Liver (tissue), 9 donors: ENCODE measurements around the gene GABARAPL2. TPM values are rescaled to one million over a fixed set of nuclear protein-coding genes. Genes with fewer than 3 reads are reported as not detected.

ENCODE experiments used
- DNase-seq: peaks from one replicate; pipeline ENCODE4 v3.0.0-alpha.2; 2017; ENCODE audit warnings: low spot score
- H3K27ac ChIP-seq, 2 donors: one replicate each; pipeline ENCODE4 v1.7.0; 2013; ENCODE audit warnings: inconsistent platforms in 2 of 2, low read length in 2 of 2, control low read depth in 1 of 2, low read depth in 1 of 2, mild to moderate bottlenecking in 1 of 2
- H3K27me3 ChIP-seq, 4 donors: one replicate each; pipeline versions ENCODE4 v1.6.1 to v1.7.0; 2013; ENCODE audit warnings: low read length in 3 of 4, inconsistent platforms in 1 of 4, mild to moderate bottlenecking in 1 of 4, moderate library complexity in 1 of 4; ENCODE audit not compliant: control insufficient read depth in 4 of 4, insufficient read depth in 4 of 4
- H3K36me3 ChIP-seq, 4 donors: one replicate each; pipeline versions ENCODE4 v1.6.1 to v1.7.0; 2013; ENCODE audit warnings: low read length in 3 of 4, mild to moderate bottlenecking in 3 of 4, low read depth in 1 of 4, moderate library complexity in 1 of 4; ENCODE audit not compliant: control insufficient read depth in 4 of 4, insufficient read depth in 3 of 4
- H3K4me1 ChIP-seq, 4 donors: one replicate each; pipeline versions ENCODE4 v1.6.1 to v1.7.0; 2013; ENCODE audit warnings: low read length in 3 of 4, mild to moderate bottlenecking in 3 of 4, moderate library complexity in 1 of 4; ENCODE audit not compliant: control insufficient read depth in 4 of 4, insufficient read depth in 4 of 4
- H3K4me3 ChIP-seq, 3 donors: one replicate each; pipeline versions ENCODE4 v1.6.1 to v1.7.0; 2013; ENCODE audit warnings: low read length in 3 of 3, control low read depth in 1 of 3, low read depth in 1 of 3, mild to moderate bottlenecking in 1 of 3
- H3K9ac ChIP-seq, 2 donors: one replicate each; pipeline ENCODE4 v1.7.0; 2013; ENCODE audit warnings: low read length in 2 of 2, mild to moderate bottlenecking in 2 of 2, moderate library complexity in 2 of 2, control low read depth in 1 of 2, low read depth in 1 of 2
- H3K9me3 ChIP-seq, 4 donors: one replicate each; pipeline versions ENCODE4 v1.6.1 to v1.7.0; 2013; ENCODE audit warnings: low read length in 3 of 4; ENCODE audit not compliant: control insufficient read depth in 4 of 4
- FOXA1 ChIP-seq: IDR thresholded peaks from 2 replicates; pipeline ENCODE4 v1.6.1; 2016; ENCODE audit warnings: antibody characterized with exemption
- FOXA2 ChIP-seq: IDR thresholded peaks from 2 replicates; pipeline ENCODE4 v1.6.1; 2016; ENCODE audit warnings: antibody characterized with exemption
- HNF4A ChIP-seq, 2 donors: conservative IDR thresholded peaks; 2 replicates each; pipeline ENCODE4 v1.6.1; 2016; ENCODE audit warnings: antibody characterized with exemption in 2 of 2, mild to moderate bottlenecking in 2 of 2
- HNF4G ChIP-seq: IDR thresholded peaks from 2 replicates; pipeline ENCODE4 v1.6.1; 2016; ENCODE audit warnings: antibody characterized with exemption
- RAD21 ChIP-seq, 2 donors: IDR thresholded peaks; 2 replicates each; pipeline ENCODE4 v1.6.1; 2016; ENCODE audit warnings: antibody characterized with exemption in 2 of 2, mild to moderate bottlenecking in 2 of 2
- WGBS: extraction: QIAGEN DNeasy Blood & Tissue Kit; methylation state at CpG from one replicate; pipeline ENCODE4 v1.1.7; 2013; 5-methylcytosine and 5-hydroxymethylcytosine counted together
- polyA plus RNA-seq, 2 donors: library from polyadenylated mRNA; stranded (reverse) in 1 of 2; unstranded in 1 of 2; fragments of 200-250 nt in 1 of 2; fragments of >200 nt in 1 of 2; fragmentation: Nextera tagmentation in 1 of 2; extraction: Ambion mirVana in 1 of 2; gene quantifications; one replicate each; pipeline versions ENCODE4 v1.2.1 to v1.2.3, GENCODE V29; 2013 to 2015
- total RNA-seq, 2 donors: library from RNA; depleted of rRNA; stranded (reverse); fragments of >200 nt; gene quantifications; one replicate each; pipeline ENCODE4 v1.2.3, GENCODE V29; 2014
- TF ChIP-seq, protein P1 (sequence below): IDR thresholded peaks from 2 replicates; pipeline ENCODE4 v1.6.1; 2016; ENCODE audit warnings: antibody characterized with exemption
- TF ChIP-seq, protein P2 (sequence below): fragments of 150-350 bp; IDR thresholded peaks from 2 replicates; pipeline ENCODE4 v1.5.1; 2017; ENCODE audit warnings: improper control_type of control experiment, low read depth, low read length; ENCODE audit not compliant: missing input control
- TF ChIP-seq, protein P3 (sequence below): IDR thresholded peaks from 2 replicates; pipeline ENCODE4 v1.6.1; 2016; ENCODE audit warnings: antibody characterized with exemption
- TF ChIP-seq, protein P4 (sequence below): IDR thresholded peaks from 2 replicates; pipeline ENCODE4 v1.6.1; 2016; ENCODE audit warnings: antibody characterized with exemption, mild to moderate bottlenecking
- TF ChIP-seq, protein P5 (sequence below): IDR thresholded peaks from 2 replicates; pipeline ENCODE4 v1.6.1; 2016; ENCODE audit warnings: antibody characterized with exemption
- donor health status: healthy.
- donor health status: healthy.
- donor health status: healthy.
- donor health status: healthy.
- donor health status: healthy.

GABARAPL2 gene
- total and polyA plus RNA-seq, 4 donors: 26.5 to 123 (median 61.5) TPM

DNA sequence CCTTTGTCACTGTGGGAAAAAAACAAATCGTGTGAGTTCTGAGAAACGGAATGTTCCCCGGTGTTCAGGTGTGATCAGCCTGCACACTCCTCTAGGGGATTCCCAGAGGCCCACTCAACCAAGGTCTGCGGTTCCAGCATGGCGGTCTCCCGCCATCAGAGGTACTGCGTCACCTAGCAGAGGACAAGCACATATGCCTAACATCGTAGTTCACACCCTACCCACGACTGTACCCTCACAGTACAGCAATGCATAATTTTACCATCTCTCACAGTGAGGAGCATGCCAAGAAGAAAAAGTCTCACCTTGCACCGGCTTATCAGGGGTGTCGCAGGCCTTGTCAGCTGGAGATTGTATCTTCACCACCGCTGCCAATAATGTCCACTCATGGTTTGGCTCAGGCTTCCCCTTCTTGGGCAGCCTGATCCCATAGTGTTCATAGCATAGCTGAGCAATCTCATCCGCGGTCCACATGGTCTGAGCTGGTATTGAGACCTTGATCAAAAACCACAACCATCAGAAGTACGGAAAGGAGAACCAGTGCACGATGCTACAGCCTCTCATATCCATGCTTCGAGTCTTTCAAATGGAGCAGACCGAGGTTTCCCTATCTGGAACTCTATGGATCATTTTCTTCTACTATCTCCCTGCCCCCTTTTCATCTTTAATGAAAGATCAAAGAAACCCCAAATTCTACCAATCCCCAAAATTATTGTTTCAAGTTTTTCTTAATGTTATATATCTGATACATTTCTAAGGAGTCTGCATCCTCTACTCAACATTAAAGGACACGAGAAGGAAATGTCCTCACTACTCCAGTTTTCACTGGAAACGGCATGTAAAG, 54.4 kb downstream of the GABARAPL2 start:
- Histone ChIP-seq H3K4me1 (peaks cover 0 to 17% (median 10%) of the 10 kb centered on the region in 4 donors), H3K27ac (no peak overlapping the region), H3K27me3 (no peaks in the 10 kb centered on the region), H3K9ac (no peak overlapping the region), H3K4me3 (no peak overlapping the region), H3K9me3 (no peaks in the 10 kb centered on the region), H3K36me3 (peaks cover 1 to 31% (median 18%) of the 10 kb centered on the region in 4 donors)
- TF ChIP-seq, protein P1, sequence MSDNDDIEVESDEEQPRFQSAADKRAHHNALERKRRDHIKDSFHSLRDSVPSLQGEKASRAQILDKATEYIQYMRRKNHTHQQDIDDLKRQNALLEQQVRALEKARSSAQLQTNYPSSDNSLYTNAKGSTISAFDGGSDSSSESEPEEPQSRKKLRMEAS: no peak
- no peak for TF ChIP-seq RAD21 (IDR thresholded peaks at IDR 0.05)
- TF ChIP-seq, protein P2, sequence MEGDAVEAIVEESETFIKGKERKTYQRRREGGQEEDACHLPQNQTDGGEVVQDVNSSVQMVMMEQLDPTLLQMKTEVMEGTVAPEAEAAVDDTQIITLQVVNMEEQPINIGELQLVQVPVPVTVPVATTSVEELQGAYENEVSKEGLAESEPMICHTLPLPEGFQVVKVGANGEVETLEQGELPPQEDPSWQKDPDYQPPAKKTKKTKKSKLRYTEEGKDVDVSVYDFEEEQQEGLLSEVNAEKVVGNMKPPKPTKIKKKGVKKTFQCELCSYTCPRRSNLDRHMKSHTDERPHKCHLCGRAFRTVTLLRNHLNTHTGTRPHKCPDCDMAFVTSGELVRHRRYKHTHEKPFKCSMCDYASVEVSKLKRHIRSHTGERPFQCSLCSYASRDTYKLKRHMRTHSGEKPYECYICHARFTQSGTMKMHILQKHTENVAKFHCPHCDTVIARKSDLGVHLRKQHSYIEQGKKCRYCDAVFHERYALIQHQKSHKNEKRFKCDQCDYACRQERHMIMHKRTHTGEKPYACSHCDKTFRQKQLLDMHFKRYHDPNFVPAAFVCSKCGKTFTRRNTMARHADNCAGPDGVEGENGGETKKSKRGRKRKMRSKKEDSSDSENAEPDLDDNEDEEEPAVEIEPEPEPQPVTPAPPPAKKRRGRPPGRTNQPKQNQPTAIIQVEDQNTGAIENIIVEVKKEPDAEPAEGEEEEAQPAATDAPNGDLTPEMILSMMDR: no peak
- TF ChIP-seq, protein P3, sequence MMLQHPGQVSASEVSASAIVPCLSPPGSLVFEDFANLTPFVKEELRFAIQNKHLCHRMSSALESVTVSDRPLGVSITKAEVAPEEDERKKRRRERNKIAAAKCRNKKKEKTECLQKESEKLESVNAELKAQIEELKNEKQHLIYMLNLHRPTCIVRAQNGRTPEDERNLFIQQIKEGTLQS: no peak
- TF ChIP-seq FOXA2: no peak
- TF ChIP-seq, protein P4, sequence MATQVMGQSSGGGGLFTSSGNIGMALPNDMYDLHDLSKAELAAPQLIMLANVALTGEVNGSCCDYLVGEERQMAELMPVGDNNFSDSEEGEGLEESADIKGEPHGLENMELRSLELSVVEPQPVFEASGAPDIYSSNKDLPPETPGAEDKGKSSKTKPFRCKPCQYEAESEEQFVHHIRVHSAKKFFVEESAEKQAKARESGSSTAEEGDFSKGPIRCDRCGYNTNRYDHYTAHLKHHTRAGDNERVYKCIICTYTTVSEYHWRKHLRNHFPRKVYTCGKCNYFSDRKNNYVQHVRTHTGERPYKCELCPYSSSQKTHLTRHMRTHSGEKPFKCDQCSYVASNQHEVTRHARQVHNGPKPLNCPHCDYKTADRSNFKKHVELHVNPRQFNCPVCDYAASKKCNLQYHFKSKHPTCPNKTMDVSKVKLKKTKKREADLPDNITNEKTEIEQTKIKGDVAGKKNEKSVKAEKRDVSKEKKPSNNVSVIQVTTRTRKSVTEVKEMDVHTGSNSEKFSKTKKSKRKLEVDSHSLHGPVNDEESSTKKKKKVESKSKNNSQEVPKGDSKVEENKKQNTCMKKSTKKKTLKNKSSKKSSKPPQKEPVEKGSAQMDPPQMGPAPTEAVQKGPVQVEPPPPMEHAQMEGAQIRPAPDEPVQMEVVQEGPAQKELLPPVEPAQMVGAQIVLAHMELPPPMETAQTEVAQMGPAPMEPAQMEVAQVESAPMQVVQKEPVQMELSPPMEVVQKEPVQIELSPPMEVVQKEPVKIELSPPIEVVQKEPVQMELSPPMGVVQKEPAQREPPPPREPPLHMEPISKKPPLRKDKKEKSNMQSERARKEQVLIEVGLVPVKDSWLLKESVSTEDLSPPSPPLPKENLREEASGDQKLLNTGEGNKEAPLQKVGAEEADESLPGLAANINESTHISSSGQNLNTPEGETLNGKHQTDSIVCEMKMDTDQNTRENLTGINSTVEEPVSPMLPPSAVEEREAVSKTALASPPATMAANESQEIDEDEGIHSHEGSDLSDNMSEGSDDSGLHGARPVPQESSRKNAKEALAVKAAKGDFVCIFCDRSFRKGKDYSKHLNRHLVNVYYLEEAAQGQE: no peak
- no peak for TF ChIP-seq HNF4A (conservative IDR thresholded peaks at IDR 0.05)
- TF ChIP-seq HNF4G: no peak
- 88% methylated on average over 20 of the region's 20 CpGs for WGBS
- peak; percentile 55 for DNase-seq

DNA sequence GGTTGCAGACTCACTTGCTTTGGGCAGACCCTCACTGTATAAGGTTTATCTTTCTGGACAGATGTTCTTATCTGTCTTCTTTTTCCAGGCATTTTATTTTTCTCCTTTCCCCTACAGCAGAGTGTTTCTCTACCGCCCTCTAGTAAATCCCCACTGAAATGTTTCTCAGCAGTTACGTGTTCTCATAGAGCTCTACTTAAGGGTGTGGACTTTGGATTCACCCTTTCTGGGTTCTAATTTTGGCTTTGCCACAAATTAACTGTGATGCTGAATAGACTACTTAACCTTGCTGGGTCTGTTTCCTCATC, 54.9 kb downstream of the GABARAPL2 start:
- peaks cover 0 to 17% (median 10%) of the 10 kb centered on the region in 4 donors for H3K4me1 ChIP-seq
- no peak overlapping the region for H3K4me3 ChIP-seq
- H3K27me3 ChIP-seq: no peaks in the 10 kb centered on the region
- H3K27ac ChIP-seq: no peak overlapping the region
- H3K9me3 ChIP-seq: no peaks in the 10 kb centered on the region
- TF ChIP-seq, protein P5, sequence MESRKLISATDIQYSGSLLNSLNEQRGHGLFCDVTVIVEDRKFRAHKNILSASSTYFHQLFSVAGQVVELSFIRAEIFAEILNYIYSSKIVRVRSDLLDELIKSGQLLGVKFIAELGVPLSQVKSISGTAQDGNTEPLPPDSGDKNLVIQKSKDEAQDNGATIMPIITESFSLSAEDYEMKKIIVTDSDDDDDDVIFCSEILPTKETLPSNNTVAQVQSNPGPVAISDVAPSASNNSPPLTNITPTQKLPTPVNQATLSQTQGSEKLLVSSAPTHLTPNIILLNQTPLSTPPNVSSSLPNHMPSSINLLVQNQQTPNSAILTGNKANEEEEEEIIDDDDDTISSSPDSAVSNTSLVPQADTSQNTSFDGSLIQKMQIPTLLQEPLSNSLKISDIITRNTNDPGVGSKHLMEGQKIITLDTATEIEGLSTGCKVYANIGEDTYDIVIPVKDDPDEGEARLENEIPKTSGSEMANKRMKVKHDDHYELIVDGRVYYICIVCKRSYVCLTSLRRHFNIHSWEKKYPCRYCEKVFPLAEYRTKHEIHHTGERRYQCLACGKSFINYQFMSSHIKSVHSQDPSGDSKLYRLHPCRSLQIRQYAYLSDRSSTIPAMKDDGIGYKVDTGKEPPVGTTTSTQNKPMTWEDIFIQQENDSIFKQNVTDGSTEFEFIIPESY: no peak
- peak in 1 of 2 donors; percentile 19 for TF ChIP-seq HNF4A (conservative IDR thresholded peaks at IDR 0.05)
- TF ChIP-seq, protein P3: no peak
- TF ChIP-seq, protein P2: peak; percentile 30
- TF ChIP-seq FOXA1: no peak
- TF ChIP-seq RAD21 (IDR thresholded peaks at IDR 0.05): peak; percentile 40 to 57
- no peak for DNase-seq
- 66% methylated on average over 2 of the region's 2 CpGs for WGBS
- H3K9ac ChIP-seq: no peak overlapping the region
- peaks cover 1 to 32% (median 16%) of the 10 kb centered on the region in 4 donors for H3K36me3 ChIP-seq
